H1 (cell line): ENCODE data around the gene DLX4. TPM values are rescaled to one million over a fixed set of nuclear protein-coding genes. Genes with fewer than 3 reads are reported as not detected.

Experiments used
- GTF2F1 ChIP-seq: IDR thresholded peaks from 2 replicates; pipeline ENCODE4 v1.6.1; 2012; ENCODE audit warnings: low read depth, low read length, improper control_type of control experiment, borderline replicate concordance
- KDM5A ChIP-seq: fragments of 200-600 bp; IDR thresholded peaks from 2 replicates; pipeline ENCODE4 v1.7.1; 2012; ENCODE audit warnings: mild to moderate bottlenecking, low read length, inconsistent platforms, mixed read lengths
- SIN3A ChIP-seq, 2 experiments: IDR thresholded peaks in 1 of 2; conservative IDR thresholded peaks in 1 of 2; 2 replicates each; pipeline ENCODE4 v1.6.1; 2011 to 2012; ENCODE audit warnings: low read length in 2 of 2, improper control_type of control experiment in 1 of 2, low read depth in 1 of 2, mild to moderate bottlenecking in 1 of 2
- polyA plus RNA-seq, 7 experiments: library from polyadenylated mRNA; depleted of rRNA in 3 of 7; stranded (reverse) in 5 of 7; unstranded in 2 of 7; fragments of >200 nt in 5 of 7; fragments of 200-250 nt in 2 of 7; gene quantifications; 1 replicate in 5 of 7; 2 replicates in 1 of 7; 4 replicates in 1 of 7; pipeline versions ENCODE4 v1.2.1 to v1.2.3, GENCODE V29; 2011 to 2013; ENCODE audit warnings: missing spikeins in 2 of 7, mixed read lengths in 2 of 7
- total RNA-seq: library from RNA; stranded (reverse); fragmentation: NEBNext Ultra II Directional; extraction: Animal tissue kit (Norgen Biotek cat#: 25700); gene quantifications from 2 replicates; pipeline ENCODE4 v1.2.1, GENCODE V29; 2021
- TF ChIP-seq, protein P1 (sequence below): IDR thresholded peaks from 2 replicates; pipeline ENCODE4 v1.6.1; 2012; ENCODE audit warnings: inconsistent platforms
- TF ChIP-seq, protein P2 (sequence below), 3 experiments: IDR thresholded peaks; 1 replicate in 2 of 3; 2 replicates in 1 of 3; pipeline versions ENCODE4 v1.5.1 to v1.6.1; 2011; ENCODE audit warnings: low read length in 3 of 3, mild to moderate bottlenecking in 3 of 3, inconsistent platforms in 2 of 3, low read depth in 1 of 3, moderate library complexity in 1 of 3; ENCODE audit not compliant: insufficient read depth in 1 of 3; ENCODE audit errors: control extremely low read depth in 1 of 3

The DLX4 gene
- total and polyA plus RNA-seq, 2 of the 8 experiments (the other 6 are each of a cell fraction or from before 2014, with no cell fraction given) = 0.67 to 0.80 TPM

DNA sequence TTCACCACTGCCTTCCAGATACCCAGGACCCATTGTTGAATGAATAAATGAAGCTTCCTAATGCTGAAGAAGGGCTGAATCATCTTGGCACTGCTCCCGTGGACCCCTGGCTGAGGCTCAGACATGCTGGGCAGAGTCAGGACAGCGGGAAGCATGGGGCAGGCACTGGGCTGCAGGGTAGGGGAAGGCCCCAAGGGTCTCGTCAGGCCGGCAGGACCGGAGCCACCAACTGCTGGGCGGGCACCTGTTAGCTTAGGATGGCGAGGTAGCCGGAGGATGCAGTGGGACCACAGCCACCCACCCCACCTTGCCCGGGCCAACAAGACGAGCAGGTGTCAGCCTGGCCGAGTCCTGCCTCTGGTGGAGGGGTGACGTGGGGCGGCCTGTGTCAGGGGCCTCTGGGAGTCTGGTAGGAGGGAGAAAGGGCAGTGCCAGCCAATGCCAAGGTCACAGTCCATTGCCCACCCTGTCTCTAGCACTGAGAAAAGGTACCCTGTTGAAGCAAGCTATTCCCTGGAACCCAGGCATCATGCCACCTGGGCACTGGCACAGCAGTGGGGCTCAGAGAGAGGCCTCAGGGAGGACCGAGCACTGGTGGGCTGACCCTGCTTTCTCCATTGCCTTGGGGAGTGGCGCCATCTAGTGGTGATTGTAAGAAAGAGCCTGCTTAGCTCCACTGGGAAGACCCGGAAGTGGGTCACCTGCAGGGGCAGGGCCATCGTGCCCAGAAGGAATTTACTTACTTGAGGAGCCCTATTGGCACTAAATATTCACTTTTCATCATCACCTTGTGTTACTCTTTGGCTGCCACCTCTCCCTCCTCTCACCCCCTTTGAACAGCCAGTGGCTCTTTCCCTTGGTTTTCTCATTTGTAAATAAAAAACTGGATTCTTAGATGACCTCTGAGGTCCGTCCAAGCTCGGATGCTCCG lies 29.0 kb downstream of the DLX4 start (continued):
- TF ChIP-seq, protein P1, sequence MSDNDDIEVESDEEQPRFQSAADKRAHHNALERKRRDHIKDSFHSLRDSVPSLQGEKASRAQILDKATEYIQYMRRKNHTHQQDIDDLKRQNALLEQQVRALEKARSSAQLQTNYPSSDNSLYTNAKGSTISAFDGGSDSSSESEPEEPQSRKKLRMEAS = 0 out of 2 replicates have a peak, but pooled peaks have one; percentile 11
- TF ChIP-seq KDM5A (0 out of 2 replicates have a peak, but pooled peaks have one; percentile 18), SIN3A (conservative IDR thresholded peaks at IDR 0.05 in 1 of 2, IDR thresholded peaks at IDR 0.05 in 1 of 2; ENCODE audit: low read depth in 1 of 2, low read length in 2 of 2) (peak in 1 of 2 experiments; percentile 67; a peak in 1 of 4 replicates), GTF2F1 (no peak)
- TF ChIP-seq, protein P2, sequence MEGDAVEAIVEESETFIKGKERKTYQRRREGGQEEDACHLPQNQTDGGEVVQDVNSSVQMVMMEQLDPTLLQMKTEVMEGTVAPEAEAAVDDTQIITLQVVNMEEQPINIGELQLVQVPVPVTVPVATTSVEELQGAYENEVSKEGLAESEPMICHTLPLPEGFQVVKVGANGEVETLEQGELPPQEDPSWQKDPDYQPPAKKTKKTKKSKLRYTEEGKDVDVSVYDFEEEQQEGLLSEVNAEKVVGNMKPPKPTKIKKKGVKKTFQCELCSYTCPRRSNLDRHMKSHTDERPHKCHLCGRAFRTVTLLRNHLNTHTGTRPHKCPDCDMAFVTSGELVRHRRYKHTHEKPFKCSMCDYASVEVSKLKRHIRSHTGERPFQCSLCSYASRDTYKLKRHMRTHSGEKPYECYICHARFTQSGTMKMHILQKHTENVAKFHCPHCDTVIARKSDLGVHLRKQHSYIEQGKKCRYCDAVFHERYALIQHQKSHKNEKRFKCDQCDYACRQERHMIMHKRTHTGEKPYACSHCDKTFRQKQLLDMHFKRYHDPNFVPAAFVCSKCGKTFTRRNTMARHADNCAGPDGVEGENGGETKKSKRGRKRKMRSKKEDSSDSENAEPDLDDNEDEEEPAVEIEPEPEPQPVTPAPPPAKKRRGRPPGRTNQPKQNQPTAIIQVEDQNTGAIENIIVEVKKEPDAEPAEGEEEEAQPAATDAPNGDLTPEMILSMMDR (IDR thresholded peaks at IDR 0.05; ENCODE audit: control extremely low read depth in 1 of 3, insufficient read depth in 1 of 3, low read depth in 1 of 3, low read length in 3 of 3) = peak; percentile 72 to 94 (median 92)
